Liver (tissue), 9 donors: Measurements from ENCODE around the gene ANO4. TPM values are rescaled to one million over a fixed set of nuclear protein-coding genes. Genes with fewer than 3 reads are reported as not detected.

Source experiments
- DNase-seq: peaks from one replicate; pipeline ENCODE4 v3.0.0-alpha.2; 2017; ENCODE audit warnings: low spot score
- H3K27ac ChIP-seq, 2 donors: one replicate each; pipeline ENCODE4 v1.7.0; 2013; ENCODE audit warnings: inconsistent platforms in 2 of 2, low read length in 2 of 2, control low read depth in 1 of 2, low read depth in 1 of 2, mild to moderate bottlenecking in 1 of 2
- H3K27me3 ChIP-seq, 4 donors: one replicate each; pipeline versions ENCODE4 v1.6.1 to v1.7.0; 2013; ENCODE audit warnings: low read length in 3 of 4, inconsistent platforms in 1 of 4, mild to moderate bottlenecking in 1 of 4, moderate library complexity in 1 of 4; ENCODE audit not compliant: control insufficient read depth in 4 of 4, insufficient read depth in 4 of 4
- H3K36me3 ChIP-seq, 4 donors: one replicate each; pipeline versions ENCODE4 v1.6.1 to v1.7.0; 2013; ENCODE audit warnings: low read length in 3 of 4, mild to moderate bottlenecking in 3 of 4, low read depth in 1 of 4, moderate library complexity in 1 of 4; ENCODE audit not compliant: control insufficient read depth in 4 of 4, insufficient read depth in 3 of 4
- H3K4me1 ChIP-seq, 4 donors: one replicate each; pipeline versions ENCODE4 v1.6.1 to v1.7.0; 2013; ENCODE audit warnings: low read length in 3 of 4, mild to moderate bottlenecking in 3 of 4, moderate library complexity in 1 of 4; ENCODE audit not compliant: control insufficient read depth in 4 of 4, insufficient read depth in 4 of 4
- H3K4me3 ChIP-seq, 3 donors: one replicate each; pipeline versions ENCODE4 v1.6.1 to v1.7.0; 2013; ENCODE audit warnings: low read length in 3 of 3, control low read depth in 1 of 3, low read depth in 1 of 3, mild to moderate bottlenecking in 1 of 3
- H3K9ac ChIP-seq, 2 donors: one replicate each; pipeline ENCODE4 v1.7.0; 2013; ENCODE audit warnings: low read length in 2 of 2, mild to moderate bottlenecking in 2 of 2, moderate library complexity in 2 of 2, control low read depth in 1 of 2, low read depth in 1 of 2
- H3K9me3 ChIP-seq, 4 donors: one replicate each; pipeline versions ENCODE4 v1.6.1 to v1.7.0; 2013; ENCODE audit warnings: low read length in 3 of 4; ENCODE audit not compliant: control insufficient read depth in 4 of 4
- CTCF ChIP-seq: fragments of 150-350 bp; IDR thresholded peaks from 2 replicates; pipeline ENCODE4 v1.5.1; 2017; ENCODE audit warnings: improper control_type of control experiment, low read depth, low read length; ENCODE audit not compliant: missing input control
- EGR1 ChIP-seq, 2 donors: IDR thresholded peaks; 2 replicates each; pipeline ENCODE4 v1.6.1; 2016 to 2018; ENCODE audit warnings: antibody characterized with exemption in 2 of 2, low read depth in 2 of 2
- FOXA1 ChIP-seq: IDR thresholded peaks from 2 replicates; pipeline ENCODE4 v1.6.1; 2016; ENCODE audit warnings: antibody characterized with exemption
- HNF4A ChIP-seq, 2 donors: conservative IDR thresholded peaks; 2 replicates each; pipeline ENCODE4 v1.6.1; 2016; ENCODE audit warnings: antibody characterized with exemption in 2 of 2, mild to moderate bottlenecking in 2 of 2
- HNF4G ChIP-seq: IDR thresholded peaks from 2 replicates; pipeline ENCODE4 v1.6.1; 2016; ENCODE audit warnings: antibody characterized with exemption
- JUND ChIP-seq, 2 donors: IDR thresholded peaks; 2 replicates each; pipeline ENCODE4 v1.6.1; 2016; ENCODE audit warnings: antibody characterized with exemption in 2 of 2
- MAX ChIP-seq: IDR thresholded peaks from 2 replicates; pipeline ENCODE4 v1.6.1; 2016; ENCODE audit warnings: antibody characterized with exemption
- NR2F2 ChIP-seq: IDR thresholded peaks from 2 replicates; pipeline ENCODE4 v1.6.1; 2016; ENCODE audit warnings: antibody characterized with exemption
- RAD21 ChIP-seq, 2 donors: IDR thresholded peaks; 2 replicates each; pipeline ENCODE4 v1.6.1; 2016; ENCODE audit warnings: antibody characterized with exemption in 2 of 2, mild to moderate bottlenecking in 2 of 2
- REST ChIP-seq: IDR thresholded peaks from 2 replicates; pipeline ENCODE4 v1.6.1; 2016; ENCODE audit warnings: antibody characterized with exemption, mild to moderate bottlenecking
- RXRA ChIP-seq, 2 donors: IDR thresholded peaks; 2 replicates each; pipeline ENCODE4 v1.6.1; 2017 to 2018; ENCODE audit warnings: antibody characterized with exemption in 2 of 2, mild to moderate bottlenecking in 1 of 2
- SP1 ChIP-seq: IDR thresholded peaks from 2 replicates; pipeline ENCODE4 v1.6.1; 2018; ENCODE audit warnings: antibody characterized with exemption, mild to moderate bottlenecking
- TAF1 ChIP-seq: conservative IDR thresholded peaks from 2 replicates; pipeline ENCODE4 v1.6.1; 2016; ENCODE audit warnings: antibody characterized with exemption, mild to moderate bottlenecking
- WGBS: extraction: QIAGEN DNeasy Blood & Tissue Kit; methylation state at CpG from one replicate; pipeline ENCODE4 v1.1.7; 2013; 5-methylcytosine and 5-hydroxymethylcytosine counted together
- polyA plus RNA-seq, 2 donors: library from polyadenylated mRNA; stranded (reverse) in 1 of 2; unstranded in 1 of 2; fragments of 200-250 nt in 1 of 2; fragments of >200 nt in 1 of 2; fragmentation: Nextera tagmentation in 1 of 2; extraction: Ambion mirVana in 1 of 2; gene quantifications; one replicate each; pipeline versions ENCODE4 v1.2.1 to v1.2.3, GENCODE V29; 2013 to 2015
- total RNA-seq, 2 donors: library from RNA; depleted of rRNA; stranded (reverse); fragments of >200 nt; gene quantifications; one replicate each; pipeline ENCODE4 v1.2.3, GENCODE V29; 2014
- donor health status: healthy.
- donor health status: healthy.
- donor health status: healthy.
- donor health status: healthy.
- donor health status: healthy.

Gene ANO4
- total and polyA plus RNA-seq, 4 donors = 0.08 to 2.2 (median 0.17) TPM; not detected in 1

- TF ChIP-seq MAX = no peak
- TF ChIP-seq RAD21 (IDR thresholded peaks at IDR 0.05) = no peak
- TF ChIP-seq HNF4G = no peak
- TF ChIP-seq EGR1 (IDR thresholded peaks at IDR 0.05; ENCODE audit: low read depth in 2 of 2) = no peak
- no peak for TF ChIP-seq NR2F2
- TF ChIP-seq SP1 = no peak
- TF ChIP-seq TAF1 = no peak
Observed at GRCh38 chr12:100796621-100797020, 2.0 kb downstream of the ANO4 start (continued).

GRCh38 chr12:100797246-100797645, 2.7 kb downstream of the ANO4 start:
- no peak for DNase-seq
- Histone ChIP-seq H3K36me3 (no peaks in the 10 kb centered on the region), H3K4me1 (no peaks in the 10 kb centered on the region), H3K27ac (no peak overlapping the region), H3K27me3 (peaks cover 0 to 8% (median 4%) of the 10 kb centered on the region in 4 donors), H3K9me3 (no peaks in the 10 kb centered on the region), H3K9ac (no peak overlapping the region), H3K4me3 (no peak overlapping the region)
- WGBS = 68% methylated on average over 1 of the region's 1 CpG
- no peak for TF ChIP-seq JUND (IDR thresholded peaks at IDR 0.05)
- no peak for TF ChIP-seq RAD21 (IDR thresholded peaks at IDR 0.05)
- TF ChIP-seq SP1 = no peak
- TF ChIP-seq RXRA (IDR thresholded peaks at IDR 0.05) = no peak
- TF ChIP-seq REST = no peak
- no peak for TF ChIP-seq CTCF

GRCh38 chr12:100797786-100798185, 3.2 kb downstream of the ANO4 start:
- no peaks in the 10 kb centered on the region for H3K4me1 ChIP-seq
- no peak overlapping the region for H3K9ac ChIP-seq
- no peak for DNase-seq
- peaks cover 0 to 8% (median 5%) of the 10 kb centered on the region in 4 donors for H3K27me3 ChIP-seq
- no peak overlapping the region for H3K4me3 ChIP-seq
- H3K36me3 ChIP-seq = no peaks in the 10 kb centered on the region
- H3K9me3 ChIP-seq = no peaks in the 10 kb centered on the region
- H3K27ac ChIP-seq = no peak overlapping the region
- TF ChIP-seq FOXA1 (no peak), HNF4G (no peak), JUND (IDR thresholded peaks at IDR 0.05) (no peak), REST (no peak), HNF4A (conservative IDR thresholded peaks at IDR 0.05) (no peak)
